NCI-H1417 treated with DMSO at 0.1 percent for 48 hours (cell line): ENCODE data around the gene TBC1D22A.

Source experiments
- DNase-seq: peaks from one replicate; lab custom pipeline; 2025; lab: John Stamatoyannopoulos, UW

The TBC1D22A gene

DNA sequence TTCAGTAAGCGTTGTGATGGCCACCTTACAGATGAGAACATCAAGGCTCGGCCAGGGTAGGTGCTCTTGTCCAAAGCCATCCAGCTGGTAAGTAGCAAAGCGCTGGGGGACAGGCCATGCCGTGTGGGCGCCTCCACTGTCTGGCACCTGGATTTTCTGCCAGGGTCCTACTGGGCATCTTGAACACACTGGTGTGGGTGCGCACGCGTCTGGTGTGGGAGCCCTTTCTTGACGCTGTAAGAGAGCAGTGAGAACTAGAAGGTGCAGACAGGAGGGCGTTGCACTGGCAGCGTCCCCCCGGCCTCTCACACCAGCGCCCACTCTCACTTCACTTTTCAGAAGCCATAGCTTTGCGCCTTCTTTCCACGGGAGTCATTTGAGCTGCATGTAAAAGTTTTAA, 296.6 kb downstream of the TBC1D22A start:
- DNase-seq: no peak

- DNase-seq: no peak
Measured at GRCh38 chr22:47059701-47060161, 297.3 kb downstream of the TBC1D22A start.

DNA sequence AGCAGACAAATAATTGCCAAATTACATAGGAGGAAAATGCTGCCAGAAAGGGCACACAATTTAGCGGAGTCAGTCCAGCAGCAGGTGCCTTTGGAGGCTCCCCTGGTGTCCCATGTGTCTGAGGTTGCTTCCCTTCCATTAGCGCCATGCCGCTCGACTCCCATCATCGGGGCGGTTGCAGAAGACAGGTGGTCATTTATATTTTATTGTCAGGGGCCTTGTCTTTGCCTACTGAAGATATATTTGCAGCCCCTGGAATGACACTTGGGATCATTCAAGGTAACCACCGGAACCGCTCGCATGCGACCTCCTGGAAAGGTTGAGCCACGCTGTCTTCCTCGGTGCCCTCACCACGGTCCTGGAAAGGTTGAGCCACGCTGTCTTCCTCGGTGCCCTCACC, 298.3 kb downstream of the TBC1D22A start:
- no peak for DNase-seq

DNA sequence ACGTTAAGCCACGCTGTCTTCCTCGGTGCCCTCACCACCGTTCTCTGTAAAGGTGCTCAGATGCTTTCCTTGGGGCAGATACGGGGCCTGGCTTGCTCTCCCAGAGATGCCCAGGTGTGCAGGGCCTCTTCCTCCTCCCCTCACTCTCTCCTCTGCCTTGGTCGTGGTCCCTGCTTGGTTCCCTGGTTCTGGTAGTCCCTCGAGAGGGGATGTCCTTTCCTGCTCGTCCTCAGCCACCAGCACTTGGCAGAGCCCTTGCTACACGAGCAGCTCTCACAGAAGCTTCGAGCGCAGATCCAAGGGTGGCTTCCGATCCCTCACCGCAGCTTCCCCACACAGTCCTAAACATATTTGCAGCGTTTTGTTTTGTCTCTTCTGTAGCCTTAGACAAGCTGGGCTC, 298.8 kb downstream of the TBC1D22A start:
- DNase-seq: no peak

GRCh38 chr22:47062126-47062525, 299.7 kb downstream of the TBC1D22A start:
- no peak for DNase-seq

DNA sequence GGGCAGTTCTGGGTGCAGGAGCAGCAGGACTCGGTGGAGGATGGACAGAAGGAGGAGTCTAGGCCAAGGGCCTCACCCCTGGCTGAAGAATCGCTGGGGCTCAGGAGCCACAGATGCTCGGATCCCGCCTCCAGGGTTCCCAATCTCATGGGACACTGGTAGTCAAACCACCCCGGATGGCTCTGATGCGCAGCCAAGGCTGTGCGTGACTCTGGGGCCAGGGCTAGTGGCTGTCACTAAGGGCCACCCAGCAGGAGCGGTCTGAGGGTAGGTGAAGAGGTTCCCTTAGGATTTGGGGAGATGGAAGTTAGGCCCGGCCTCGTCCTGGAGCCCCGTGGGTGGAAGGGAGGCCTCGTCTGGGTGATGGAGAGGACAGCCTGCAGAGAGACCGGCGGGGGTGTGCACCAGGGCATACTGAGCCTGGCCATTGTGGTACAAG, 300.6 kb downstream of the TBC1D22A start:
- DNase-seq: no peak

GRCh38 chr22:47063606-47064005, 301.2 kb downstream of the TBC1D22A start:
- DNase-seq: no peak

GRCh38 chr22:47064016-47064415, 301.6 kb downstream of the TBC1D22A start:
- no peak for DNase-seq

GRCh38 chr22:47064416-47064815, 302.0 kb downstream of the TBC1D22A start:
- no peak for DNase-seq

GRCh38 chr22:47065756-47066615, 303.5 kb downstream of the TBC1D22A start:
- DNase-seq: no peak

DNA sequence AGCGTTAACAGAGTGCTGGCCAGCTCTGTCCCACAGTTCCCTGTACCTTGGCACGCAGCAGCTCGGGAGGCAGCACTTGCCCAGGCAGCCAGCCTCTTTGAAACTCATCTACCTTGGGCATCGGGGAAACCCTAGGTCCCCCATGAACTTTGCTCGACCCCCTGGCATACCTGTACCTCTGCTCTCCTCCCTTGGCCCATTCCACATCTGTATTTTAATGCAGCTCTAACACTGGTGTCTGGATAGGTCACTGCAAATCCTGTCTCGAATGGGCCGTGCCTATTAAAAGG, 304.1 kb downstream of the TBC1D22A start:
- DNase-seq: no peak

DNA sequence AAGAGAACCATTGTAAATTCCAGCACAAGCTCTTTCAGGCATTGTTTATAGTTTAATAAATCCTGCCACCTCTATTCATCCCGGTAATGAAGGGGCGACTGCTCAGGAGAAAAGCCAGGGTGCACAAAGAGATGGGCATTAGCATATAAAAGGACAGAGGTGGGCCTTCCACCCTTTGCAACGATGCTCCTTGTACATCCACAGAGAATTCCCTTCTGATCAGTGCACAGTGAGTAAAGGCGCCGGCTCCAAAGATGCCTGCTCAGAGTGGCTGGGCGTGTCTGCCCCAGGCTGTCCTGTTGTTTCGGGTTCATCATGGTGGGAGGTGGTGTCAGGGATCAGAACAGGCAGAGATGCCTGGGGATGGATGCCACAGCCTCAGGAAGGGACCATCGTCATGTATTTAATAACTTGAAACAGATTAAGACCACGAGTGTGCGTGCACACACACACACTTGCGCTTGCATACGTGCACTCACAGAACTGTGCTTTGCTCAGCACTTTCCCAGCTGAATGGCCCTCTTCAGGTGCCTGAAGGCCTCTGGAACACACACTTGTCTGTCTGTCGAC, 305.0 kb downstream of the TBC1D22A start:
- DNase-seq: no peak

- DNase-seq: no peak
Measured at GRCh38 chr22:47067911-47068625, 305.6 kb downstream of the TBC1D22A start.

DNA sequence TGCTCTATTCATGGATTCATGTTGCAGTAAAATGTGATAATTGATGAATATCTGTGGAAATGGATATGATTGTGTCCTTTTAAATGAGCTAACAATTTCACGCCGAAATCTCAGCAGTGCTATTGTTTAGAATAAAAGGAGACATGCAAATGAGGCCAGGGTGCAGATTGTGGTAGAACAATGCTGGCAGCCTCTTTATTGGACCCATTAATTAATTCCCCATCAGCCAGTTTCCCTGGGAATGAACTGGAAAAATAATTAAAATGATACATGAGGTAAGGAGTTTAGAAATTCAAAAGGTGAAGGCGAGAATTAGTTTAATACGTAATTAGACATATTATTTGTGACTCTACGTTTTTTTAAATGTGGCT, 306.2 kb downstream of the TBC1D22A start:
- no peak for DNase-seq

DNA sequence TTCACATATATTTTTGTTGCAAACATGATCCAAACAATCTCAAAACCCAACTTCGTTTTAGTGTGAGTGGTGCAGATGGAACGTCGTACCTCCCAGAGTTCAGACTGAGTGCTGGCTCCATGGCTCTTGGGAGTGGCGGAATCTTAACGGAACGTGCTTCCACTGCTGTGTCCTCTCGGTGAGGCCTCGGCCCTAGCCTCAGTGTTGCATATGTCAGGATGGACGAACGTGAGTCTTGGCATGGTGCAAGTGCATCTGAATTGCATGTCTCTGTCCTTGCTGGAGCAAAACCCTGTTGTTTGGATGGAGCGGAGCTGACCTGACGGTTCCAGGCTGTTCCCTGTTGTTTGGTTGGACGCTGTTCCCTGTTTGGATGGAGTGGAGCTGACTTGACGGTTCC, 306.8 kb downstream of the TBC1D22A start:
- DNase-seq: no peak

- DNase-seq: no peak
Measured at GRCh38 chr22:47071078-47071806, 308.8 kb downstream of the TBC1D22A start.

DNA sequence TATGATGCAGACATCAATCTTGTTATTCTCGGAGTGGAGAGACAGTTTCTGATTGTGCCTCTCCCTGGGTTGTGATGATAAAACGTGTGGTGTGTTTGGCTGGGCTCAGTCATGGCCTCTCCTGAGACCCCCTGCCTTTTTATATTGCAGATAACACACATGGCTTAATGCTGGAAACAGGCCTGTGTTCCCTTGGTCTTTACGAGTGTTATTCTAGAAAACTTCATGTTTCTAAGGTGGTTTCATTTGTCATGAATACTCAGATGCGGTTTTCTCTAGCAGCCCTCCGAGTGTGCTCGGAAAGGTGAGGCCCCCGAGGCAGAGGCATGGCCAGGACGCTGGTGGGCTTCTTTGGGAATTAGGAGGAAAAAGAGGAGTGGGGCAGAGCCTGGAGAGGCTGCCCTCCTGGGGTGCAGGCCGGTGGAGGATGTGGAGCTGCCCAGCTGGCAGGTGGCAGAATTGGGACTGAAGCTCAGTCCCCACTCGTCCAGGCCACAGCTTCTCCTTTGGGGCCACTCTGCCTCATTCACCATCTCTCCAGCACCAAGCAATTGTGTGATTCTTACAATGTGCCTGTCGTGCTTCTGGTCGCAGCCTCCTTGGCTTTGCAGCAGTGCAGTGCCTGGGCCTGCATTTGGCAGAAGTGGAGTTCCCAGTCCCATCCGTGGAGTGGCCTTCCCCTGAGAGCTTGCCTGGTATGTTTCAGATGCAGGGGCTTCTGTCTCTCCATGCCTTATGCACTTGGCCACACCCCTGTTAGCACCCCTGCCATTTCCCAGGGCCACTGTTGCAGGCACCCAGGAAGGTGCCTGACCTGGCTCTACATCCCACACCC, 309.6 kb downstream of the TBC1D22A start:
- DNase-seq: no peak

DNA sequence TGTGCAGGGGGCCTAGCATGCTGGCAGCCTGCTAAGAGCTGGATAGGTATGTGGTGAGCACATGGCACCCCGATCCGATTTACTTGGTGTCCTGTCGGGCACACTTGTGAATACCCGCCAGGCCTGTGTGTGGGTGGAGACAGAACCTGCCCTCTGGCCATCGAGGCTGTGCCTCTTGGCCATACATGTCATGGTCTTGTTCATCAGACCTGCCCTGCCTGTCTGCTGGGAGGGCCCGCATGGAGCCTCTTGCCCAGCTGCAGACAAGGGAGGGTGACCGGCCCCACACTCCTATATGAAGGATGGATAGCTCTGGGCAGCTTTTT, 310.2 kb downstream of the TBC1D22A start:
- no peak for DNase-seq

GRCh38 chr22:47073075-47073474, 310.6 kb downstream of the TBC1D22A start:
- DNase-seq: no peak

GRCh38 chr22:47074105-47074504, 311.7 kb downstream of the TBC1D22A start:
- DNase-seq: no peak

GRCh38 chr22:47075568-47075967, 313.1 kb downstream of the TBC1D22A start:
- no peak for DNase-seq

DNA sequence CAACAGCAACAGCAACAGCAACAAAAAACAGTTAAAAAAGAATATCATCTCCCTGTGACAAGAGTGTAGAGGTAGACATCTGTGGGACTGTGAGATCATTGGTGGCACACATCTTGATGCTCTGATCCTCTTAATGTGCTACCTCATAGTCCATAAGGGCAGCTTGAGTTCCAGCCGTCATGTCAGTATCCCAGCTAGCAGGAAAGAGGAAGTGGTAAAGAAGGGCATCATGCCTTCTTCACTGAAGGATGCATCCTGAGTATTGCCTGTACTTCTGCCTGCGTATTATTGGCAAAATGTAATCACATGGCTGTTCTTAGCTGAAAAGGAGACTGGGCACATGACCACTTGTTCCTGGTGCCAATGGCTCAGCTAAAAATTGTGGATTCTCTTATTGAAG, 314.3 kb downstream of the TBC1D22A start:
- DNase-seq: no peak
